Measurements from ENCODE around the gene OCEL1.
"Not testable (repeated sequence)": the region's sequence is repeated elsewhere in the genome, so short reads cannot be mapped to it uniquely, and the experiment has no call there.

The OCEL1 gene

DNA sequence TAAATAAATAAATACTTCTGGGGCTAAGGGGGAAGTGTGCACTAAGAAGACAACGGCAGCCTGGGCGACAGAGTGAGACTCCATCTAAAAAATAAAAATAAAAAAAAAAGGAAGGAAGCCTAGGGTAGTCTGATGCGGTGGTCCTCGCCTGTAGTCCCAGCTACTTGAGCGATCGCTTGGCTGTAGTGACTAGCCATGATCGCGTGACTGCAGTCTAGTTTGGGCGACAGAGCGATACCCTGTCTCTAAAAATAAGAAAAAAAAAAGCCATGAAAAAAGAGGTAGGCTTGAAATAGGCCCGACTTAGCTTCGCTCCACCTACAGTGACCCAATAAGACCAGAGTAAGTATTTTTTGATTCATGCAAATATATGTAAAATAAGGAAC lies 40.6 kb downstream of the OCEL1 start:
- DNase-seq = no peak

DNA sequence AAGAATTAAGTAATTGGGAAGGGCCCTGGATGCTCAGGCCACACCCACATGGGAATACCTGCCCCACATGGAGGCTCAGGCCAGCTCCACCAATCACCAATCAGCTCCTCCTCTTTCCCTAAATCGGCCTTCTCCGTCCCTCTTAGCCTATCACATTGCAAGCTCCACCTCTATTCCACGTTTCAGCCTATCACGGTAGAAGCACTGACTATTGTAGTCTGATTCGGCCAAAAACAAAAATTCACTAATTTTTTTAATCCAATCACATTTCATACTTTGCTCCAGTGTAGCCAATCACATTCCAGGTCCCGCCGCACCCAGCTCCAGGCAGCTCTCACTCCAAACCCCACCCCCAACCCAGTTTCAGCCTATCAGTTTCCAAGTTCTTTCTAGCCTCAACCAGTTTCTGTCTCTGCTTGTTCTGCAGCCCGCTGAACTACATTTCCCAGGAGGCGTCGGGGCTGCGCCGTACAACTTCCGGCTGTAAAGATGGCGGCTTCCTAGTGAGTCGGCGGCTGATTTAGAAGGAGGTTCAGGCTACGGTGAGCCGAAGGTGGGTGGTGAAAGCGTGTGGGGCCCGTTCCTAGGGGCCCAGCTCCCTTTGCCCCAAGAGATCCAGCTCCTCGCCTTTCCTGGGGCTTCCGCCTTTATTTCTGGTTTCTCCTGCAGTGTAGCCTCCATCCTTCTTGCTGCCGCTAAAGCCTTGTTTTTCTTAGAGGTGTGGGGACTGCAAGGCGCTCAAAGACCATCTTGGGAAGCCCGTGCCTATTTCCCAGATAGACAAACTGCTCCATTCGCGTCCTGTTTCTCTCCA lies 41.2 kb downstream of the OCEL1 start, which contains the start of gene BABAM1:
Gene BABAM1 (plus strand): TSS at position 469 of the 814 bp plus-strand sequence. CDS start 1,364 bp downstream, outside the sequence.
- peak; percentile 87 for DNase-seq

DNA sequence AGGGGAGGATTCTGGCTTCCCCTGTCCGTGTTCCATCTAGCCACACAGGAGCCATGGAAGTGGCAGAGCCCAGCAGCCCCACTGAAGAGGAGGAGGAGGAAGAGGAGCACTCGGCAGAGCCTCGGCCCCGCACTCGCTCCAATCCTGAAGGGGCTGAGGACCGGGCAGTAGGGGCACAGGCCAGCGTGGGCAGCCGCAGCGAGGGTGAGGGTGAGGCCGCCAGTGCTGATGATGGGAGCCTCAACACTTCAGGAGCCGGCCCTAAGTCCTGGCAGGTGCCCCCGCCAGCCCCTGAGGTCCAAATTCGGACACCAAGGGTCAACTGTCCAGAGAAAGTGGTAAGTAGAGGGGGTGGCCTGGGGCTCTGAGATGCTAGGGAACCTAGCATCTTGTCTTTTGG lies 42.7 kb downstream of the OCEL1 start:
- no peak for DNase-seq

DNA sequence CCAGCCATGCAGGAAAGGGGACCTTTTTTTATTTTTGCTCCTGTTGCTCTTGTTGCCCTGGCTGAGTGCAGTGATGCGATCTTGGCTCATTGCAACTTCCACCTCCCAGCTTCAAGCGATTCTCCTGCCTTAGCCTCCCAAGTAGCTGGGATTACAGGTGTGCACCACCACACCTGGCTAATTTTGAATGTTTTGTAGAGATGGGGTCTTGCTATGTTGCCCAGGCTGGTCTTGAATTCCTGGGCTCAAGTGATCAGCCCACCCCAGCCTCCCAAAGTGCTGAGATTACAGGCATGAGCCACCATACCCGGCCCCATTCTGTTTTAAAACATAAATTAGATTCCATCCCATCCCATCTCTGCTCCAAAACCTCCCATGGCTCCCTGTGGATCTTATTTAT lies 48.9 kb downstream of the OCEL1 start:
- not testable (repeated sequence) for DNase-seq

DNA sequence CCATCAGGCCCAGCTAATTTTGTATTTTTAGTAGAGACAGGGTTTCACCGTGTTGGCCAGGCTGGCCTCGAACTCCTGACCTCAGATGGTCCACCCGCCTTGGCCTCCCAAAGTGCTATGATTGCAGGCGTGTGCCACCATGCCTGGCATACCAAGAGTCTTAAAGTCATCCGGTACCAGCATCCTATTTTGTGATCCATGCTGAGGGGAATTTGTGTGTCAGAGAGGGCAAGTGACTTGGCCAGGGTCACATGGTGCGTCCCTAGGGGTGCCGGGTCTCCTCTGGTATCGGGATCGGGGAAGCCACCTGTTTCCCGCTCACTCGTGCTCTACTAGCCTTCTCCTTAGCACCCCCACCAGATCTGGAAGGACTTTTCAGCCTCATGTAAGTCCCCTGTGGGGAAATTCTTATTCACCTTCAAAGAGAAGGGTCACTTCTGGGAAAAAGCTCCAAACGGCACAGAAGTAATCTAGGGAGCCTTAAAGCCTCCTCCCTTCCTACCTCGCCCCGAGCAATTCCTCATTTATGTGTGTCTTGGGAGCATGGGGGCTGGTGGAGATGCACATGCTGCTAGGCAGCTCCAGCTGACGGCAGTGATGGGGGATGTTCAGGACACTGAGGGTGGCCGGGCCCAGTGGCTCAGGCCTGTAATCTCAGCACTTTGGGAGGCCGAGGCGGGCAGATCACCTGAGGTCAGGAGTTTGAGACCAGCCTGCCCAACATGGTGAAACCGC lies 49.6 kb downstream of the OCEL1 start:
- no peak for DNase-seq

Measured in activated T-cell treated with anti-CD3 and anti-CD28 coated beads, Interleukin-2, amount 50 U/mL, for 1 hour (primary cell).